Measurements from ENCODE around the gene MBNL2. TPM values are rescaled to one million over a fixed set of nuclear protein-coding genes. Genes with fewer than 3 reads are reported as not detected.

MBNL2 gene
- total RNA-seq, 2 donors from 2014 or later = 106 to 139 TPM

GRCh38 chr13:97306645-97307044, 84.5 kb downstream of the MBNL2 start:
- intact Hi-C loops (cut with DNase I) = no loop called here
- DNase-seq (ENCODE audit: low spot score) = no peak

- no peak for DNase-seq (ENCODE audit: low spot score)
- intact Hi-C loops (cut with DNase I) = no loop called here
Observed at GRCh38 chr13:97307118-97307881, 85.2 kb downstream of the MBNL2 start.

GRCh38 chr13:97307882-97308624, 85.9 kb downstream of the MBNL2 start:
- DNase-seq (ENCODE audit: low spot score) = no peak
- intact Hi-C loops (cut with DNase I) = no loop called here

GRCh38 chr13:97308735-97309429, 86.7 kb downstream of the MBNL2 start:
- intact Hi-C loops (cut with DNase I) = no loop called here
- no peak for DNase-seq (ENCODE audit: low spot score)

- no peak for DNase-seq (ENCODE audit: low spot score)
- intact Hi-C loops (cut with DNase I) = no loop called here
Observed at GRCh38 chr13:97310809-97311436, 88.8 kb downstream of the MBNL2 start.

- DNase-seq (ENCODE audit: low spot score) = no peak
- intact Hi-C loops (cut with DNase I) = no loop called here
Observed at GRCh38 chr13:97311956-97312355, 89.8 kb downstream of the MBNL2 start.

GRCh38 chr13:97313551-97314260, 91.6 kb downstream of the MBNL2 start:
- DNase-seq (ENCODE audit: low spot score) = no peak
- intact Hi-C loops (cut with DNase I) = no loop called here

GRCh38 chr13:97316390-97316789, 94.3 kb downstream of the MBNL2 start:
- intact Hi-C loops (cut with DNase I) = no loop called here
- DNase-seq (ENCODE audit: low spot score) = no peak

- intact Hi-C loops (cut with DNase I) = no loop called here
- DNase-seq (ENCODE audit: low spot score) = no peak
Observed at GRCh38 chr13:97317933-97318332, 95.8 kb downstream of the MBNL2 start.

- intact Hi-C loops (cut with DNase I) = no loop called here
- no peak for DNase-seq (ENCODE audit: low spot score)
Observed at GRCh38 chr13:97318532-97318931, 96.4 kb downstream of the MBNL2 start.

- no peak for DNase-seq (ENCODE audit: low spot score)
- intact Hi-C loops (cut with DNase I) = no loop called here
Observed at GRCh38 chr13:97319113-97319720, 97.1 kb downstream of the MBNL2 start.

GRCh38 chr13:97321101-97321500, 99.0 kb downstream of the MBNL2 start:
- no peak for DNase-seq (ENCODE audit: low spot score)
- intact Hi-C loops (cut with DNase I) = no loop called here

GRCh38 chr13:97321616-97322321, 99.6 kb downstream of the MBNL2 start:
- no peak for DNase-seq (ENCODE audit: low spot score)
- intact Hi-C loops (cut with DNase I) = no loop called here

- no peak for DNase-seq (ENCODE audit: low spot score)
- intact Hi-C loops (cut with DNase I) = no loop called here
Observed at GRCh38 chr13:97322740-97323342, 100.7 kb downstream of the MBNL2 start.

GRCh38 chr13:97324115-97324514, 102.0 kb downstream of the MBNL2 start:
- no peak for DNase-seq (ENCODE audit: low spot score)

GRCh38 chr13:97325738-97326137, 103.6 kb downstream of the MBNL2 start:
- DNase-seq (ENCODE audit: low spot score) = no peak
- intact Hi-C loops (cut with DNase I) = no loop called here

More at GRCh38 chr13:97324115-97324514, 102.0 kb downstream of the MBNL2 start:
- intact Hi-C loops (cut with DNase I) = no loop called here

GRCh38 chr13:97327086-97327485, 105.0 kb downstream of the MBNL2 start:
- intact Hi-C loops (cut with DNase I) = no loop called here
- no peak for DNase-seq (ENCODE audit: low spot score)

All from posterior vena cava (tissue), 2 donors.